ENCODE data around the gene TMEM30B. TPM values are rescaled to one million over a fixed set of nuclear protein-coding genes. Genes with fewer than 3 reads are reported as not detected.

TMEM30B gene
- total and polyA plus RNA-seq, 2 of the 8 experiments (the other 6 are each of a cell fraction or from before 2014, with no cell fraction given): 11.2 to 18.7 TPM

DNA sequence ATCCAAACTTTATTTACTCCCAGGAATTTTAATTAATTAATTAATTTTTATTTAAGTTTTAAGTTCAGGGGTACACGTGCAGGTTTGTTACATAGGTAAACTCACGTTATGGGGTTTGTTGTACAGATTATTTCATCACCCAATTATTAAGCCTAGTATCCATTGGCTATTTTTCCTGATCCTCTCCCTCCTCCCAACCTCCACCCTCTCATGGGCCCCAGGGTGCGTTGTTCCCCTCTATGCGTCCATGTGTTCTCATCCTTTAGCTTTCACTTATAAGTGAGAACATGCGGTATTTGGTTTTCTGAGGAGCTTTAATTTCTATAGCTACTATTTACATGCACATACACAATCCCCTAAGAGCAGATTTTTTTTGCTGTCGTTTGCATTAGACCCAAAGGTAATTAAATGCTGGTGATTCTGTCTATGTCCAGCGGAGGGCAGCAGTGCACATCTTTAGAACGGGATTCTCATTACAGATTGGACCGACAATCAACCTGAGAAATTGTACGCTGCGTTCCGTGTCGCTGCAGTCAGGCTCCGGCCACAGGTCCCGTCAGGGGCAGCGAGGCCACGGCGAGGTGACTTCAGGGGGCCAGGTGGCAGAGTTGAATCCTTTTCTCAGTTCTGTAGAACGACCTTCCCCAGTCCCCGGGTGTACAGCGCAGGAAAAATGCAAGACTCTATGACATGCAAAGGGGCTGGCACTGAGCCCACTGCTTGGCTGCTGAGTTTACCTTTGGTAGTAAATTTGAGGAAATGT is 11.6 kb downstream of the TMEM30B start (continued):
- no peak for TF ChIP-seq CHD1 (IDR thresholded peaks at IDR 0.05; ENCODE audit: low read depth, low read length)
- TF ChIP-seq SUZ12 (IDR thresholded peaks at IDR 0.05; ENCODE audit: low read length): no peak; the same call in 1 of the 2 replicates
- peak; percentile 12; the same call in 1 of the 2 replicates for TF ChIP-seq CREB1 (IDR thresholded peaks at IDR 0.05)
- TF ChIP-seq FOSL1 (IDR thresholded peaks at IDR 0.05; ENCODE audit: insufficient read depth, low read depth, low read length): no peak
- TF ChIP-seq ASH2L (IDR thresholded peaks at IDR 0.05; ENCODE audit: low read length): peak; percentile 30

Data from H1 (cell line).